Measurements from ENCODE around the gene ANKRD11.

DNA sequence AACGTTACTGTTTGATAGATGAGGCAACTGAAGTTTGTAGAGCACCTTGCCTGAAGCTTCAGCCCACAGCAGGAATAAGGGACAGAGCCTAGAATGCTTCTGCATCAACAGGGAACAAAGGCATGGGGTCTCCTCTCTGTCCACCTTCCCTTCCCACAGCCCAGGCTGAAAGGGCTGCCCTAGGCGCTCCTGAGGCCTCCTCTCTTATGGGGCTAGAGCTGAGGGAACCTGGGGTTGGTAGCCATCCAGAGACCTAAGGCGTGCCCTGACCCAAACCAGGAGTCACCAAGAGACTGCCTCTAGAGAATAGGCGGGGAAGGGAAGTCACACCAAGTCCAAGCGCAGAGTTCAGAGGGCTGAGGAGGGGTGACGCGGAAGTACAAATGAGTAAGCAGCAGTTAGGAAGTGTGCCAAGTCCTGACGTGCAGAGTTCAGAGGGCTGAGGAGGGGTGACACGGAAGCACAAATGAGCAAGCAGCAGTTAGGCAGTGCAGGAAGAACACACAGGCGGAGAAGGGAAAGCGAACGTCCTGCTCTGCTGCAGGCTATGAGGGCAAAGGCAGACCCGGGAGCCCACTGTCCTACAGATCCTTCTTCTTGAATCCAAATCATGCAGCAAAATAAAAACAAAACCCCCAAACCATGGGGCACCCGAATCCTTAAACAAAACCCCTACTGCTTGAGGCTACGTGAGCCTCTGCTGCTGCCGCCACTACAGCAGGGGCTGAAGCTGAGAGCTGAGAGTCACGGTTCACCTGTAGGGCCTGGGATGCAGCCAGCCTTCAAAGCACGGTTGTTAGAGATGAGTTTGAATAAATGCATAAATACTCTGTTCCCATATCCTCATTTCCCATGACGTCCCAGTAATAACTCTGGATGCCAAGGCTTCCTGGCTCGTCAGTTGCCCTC is 15.1 kb upstream of the ANKRD11 start:
- no peak for TF ChIP-seq EZH2phosphoT487 (IDR thresholded peaks at IDR 0.05; ENCODE audit: low read length)
- no peak for TF ChIP-seq CTCF (IDR thresholded peaks at IDR 0.05; ENCODE audit: low read length)
- TF ChIP-seq EZH2 (optimal IDR thresholded peaks at IDR 0.05; ENCODE audit: low read depth, low read length) = no peak

All from MM.1S (cell line).